B cell (primary cell): Measurements from ENCODE around the gene CTNNA2.

Experiments
- CTCF ChIP-seq: fragments of 200-600 bp; IDR thresholded peaks from one replicate; pipeline ENCODE4 v1.8.0; 2022; ENCODE audit warnings: antibody characterized with exemption, mild to moderate bottlenecking
- EZH2 ChIP-seq: IDR thresholded peaks from 2 replicates; pipeline ENCODE4 v1.6.1; 2012; ENCODE audit warnings: borderline replicate concordance, low read depth, mild to moderate bottlenecking, moderate library complexity, low read length; ENCODE audit not compliant: insufficient read depth, poor library complexity, severe bottlenecking

- TF ChIP-seq CTCF (no peak), EZH2 (no peak)
Observed at GRCh38 chr2:79669714-79670113, 156.9 kb downstream of the CTNNA2 start.
